Measurements from ENCODE around the gene NLK.

DNA sequence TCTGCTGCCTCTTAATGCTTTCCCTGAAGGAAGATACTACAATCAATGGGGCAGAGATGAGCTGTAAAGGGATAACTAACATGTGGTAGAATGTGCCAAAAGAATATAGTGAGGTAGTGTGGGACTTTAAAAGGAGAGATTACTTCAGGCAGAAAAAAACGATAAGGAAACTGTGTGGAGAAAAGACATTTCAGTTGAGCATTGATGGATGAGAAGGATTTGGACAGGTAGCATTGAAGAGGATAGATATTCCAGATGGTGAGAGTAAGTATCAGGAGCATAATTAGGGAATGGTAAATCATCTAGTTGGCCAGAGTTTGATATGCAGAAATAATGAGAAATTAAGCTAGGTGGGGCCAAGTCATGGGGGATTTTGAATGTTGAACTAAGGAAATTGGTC is 97.3 kb downstream of the NLK start:
- TF ChIP-seq RAD21 (IDR thresholded peaks at IDR 0.05; ENCODE audit: low read length), result no peak
- TF ChIP-seq SMC3 (IDR thresholded peaks at IDR 0.05; ENCODE audit: low read depth, low read length), result no peak
- TF ChIP-seq, protein P1, sequence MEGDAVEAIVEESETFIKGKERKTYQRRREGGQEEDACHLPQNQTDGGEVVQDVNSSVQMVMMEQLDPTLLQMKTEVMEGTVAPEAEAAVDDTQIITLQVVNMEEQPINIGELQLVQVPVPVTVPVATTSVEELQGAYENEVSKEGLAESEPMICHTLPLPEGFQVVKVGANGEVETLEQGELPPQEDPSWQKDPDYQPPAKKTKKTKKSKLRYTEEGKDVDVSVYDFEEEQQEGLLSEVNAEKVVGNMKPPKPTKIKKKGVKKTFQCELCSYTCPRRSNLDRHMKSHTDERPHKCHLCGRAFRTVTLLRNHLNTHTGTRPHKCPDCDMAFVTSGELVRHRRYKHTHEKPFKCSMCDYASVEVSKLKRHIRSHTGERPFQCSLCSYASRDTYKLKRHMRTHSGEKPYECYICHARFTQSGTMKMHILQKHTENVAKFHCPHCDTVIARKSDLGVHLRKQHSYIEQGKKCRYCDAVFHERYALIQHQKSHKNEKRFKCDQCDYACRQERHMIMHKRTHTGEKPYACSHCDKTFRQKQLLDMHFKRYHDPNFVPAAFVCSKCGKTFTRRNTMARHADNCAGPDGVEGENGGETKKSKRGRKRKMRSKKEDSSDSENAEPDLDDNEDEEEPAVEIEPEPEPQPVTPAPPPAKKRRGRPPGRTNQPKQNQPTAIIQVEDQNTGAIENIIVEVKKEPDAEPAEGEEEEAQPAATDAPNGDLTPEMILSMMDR (conservative IDR thresholded peaks at IDR 0.05; ENCODE audit: low read depth, low read length), result no peak
- no peak for TF ChIP-seq BHLHE40 (IDR thresholded peaks at IDR 0.05; ENCODE audit: low read depth, low read length)

Measured in IMR-90 (cell line).